22Rv1 (cell line): ENCODE data around the gene GAS7.

Experiments used
- H3K27ac ChIP-seq: fragments of 450-650 bp; 2 replicates; pipeline ENCODE4 v1.5.1; 2017
- ZFX ChIP-seq: fragments of 450-650 bp; IDR thresholded peaks from 2 replicates; pipeline ENCODE4 v1.6.1; 2017; ENCODE audit warnings: antibody characterized with exemption, borderline replicate concordance
- TF ChIP-seq, protein P1 (sequence below): fragments of 450-650 bp; IDR thresholded peaks from 2 replicates; pipeline ENCODE4 v1.5.1; 2017; ENCODE audit warnings: mild to moderate bottlenecking

GAS7 gene

DNA sequence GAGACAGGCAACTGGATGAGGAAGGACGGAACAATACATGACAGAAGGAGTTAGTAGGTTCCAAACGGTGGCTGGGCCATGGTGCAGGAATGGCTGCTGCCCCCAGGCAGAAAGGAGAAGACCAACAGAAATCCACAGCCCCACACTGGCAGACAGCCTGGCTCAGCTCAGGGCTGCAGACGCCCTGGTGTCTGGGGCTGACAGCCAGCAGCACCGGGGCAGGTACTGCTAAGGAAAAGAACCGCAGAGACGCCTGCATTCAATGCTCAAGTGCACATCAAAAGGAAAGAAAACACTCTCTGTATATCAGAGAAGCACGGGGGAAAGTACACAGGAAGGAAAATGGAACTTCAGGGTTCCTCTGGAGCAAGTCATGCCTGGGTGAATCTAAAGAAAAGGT lies 53.4 kb downstream of the GAS7 start:
- TF ChIP-seq ZFX: no peak
- TF ChIP-seq, protein P1, sequence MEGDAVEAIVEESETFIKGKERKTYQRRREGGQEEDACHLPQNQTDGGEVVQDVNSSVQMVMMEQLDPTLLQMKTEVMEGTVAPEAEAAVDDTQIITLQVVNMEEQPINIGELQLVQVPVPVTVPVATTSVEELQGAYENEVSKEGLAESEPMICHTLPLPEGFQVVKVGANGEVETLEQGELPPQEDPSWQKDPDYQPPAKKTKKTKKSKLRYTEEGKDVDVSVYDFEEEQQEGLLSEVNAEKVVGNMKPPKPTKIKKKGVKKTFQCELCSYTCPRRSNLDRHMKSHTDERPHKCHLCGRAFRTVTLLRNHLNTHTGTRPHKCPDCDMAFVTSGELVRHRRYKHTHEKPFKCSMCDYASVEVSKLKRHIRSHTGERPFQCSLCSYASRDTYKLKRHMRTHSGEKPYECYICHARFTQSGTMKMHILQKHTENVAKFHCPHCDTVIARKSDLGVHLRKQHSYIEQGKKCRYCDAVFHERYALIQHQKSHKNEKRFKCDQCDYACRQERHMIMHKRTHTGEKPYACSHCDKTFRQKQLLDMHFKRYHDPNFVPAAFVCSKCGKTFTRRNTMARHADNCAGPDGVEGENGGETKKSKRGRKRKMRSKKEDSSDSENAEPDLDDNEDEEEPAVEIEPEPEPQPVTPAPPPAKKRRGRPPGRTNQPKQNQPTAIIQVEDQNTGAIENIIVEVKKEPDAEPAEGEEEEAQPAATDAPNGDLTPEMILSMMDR: no peak

GRCh38 chr17:10144456-10144855 lies 54.0 kb downstream of the GAS7 start:
- no peak overlapping the region for H3K27ac ChIP-seq
- TF ChIP-seq, protein P1: no peak
- no peak for TF ChIP-seq ZFX

More for the DNA sequence above, 53.4 kb downstream of the GAS7 start:
- H3K27ac ChIP-seq: no peak overlapping the region

- H3K27ac ChIP-seq: no peak overlapping the region
- TF ChIP-seq, protein P1: no peak
These were observed 57.0 kb downstream of the GAS7 start for GRCh38 chr17:10141436-10141835.

DNA sequence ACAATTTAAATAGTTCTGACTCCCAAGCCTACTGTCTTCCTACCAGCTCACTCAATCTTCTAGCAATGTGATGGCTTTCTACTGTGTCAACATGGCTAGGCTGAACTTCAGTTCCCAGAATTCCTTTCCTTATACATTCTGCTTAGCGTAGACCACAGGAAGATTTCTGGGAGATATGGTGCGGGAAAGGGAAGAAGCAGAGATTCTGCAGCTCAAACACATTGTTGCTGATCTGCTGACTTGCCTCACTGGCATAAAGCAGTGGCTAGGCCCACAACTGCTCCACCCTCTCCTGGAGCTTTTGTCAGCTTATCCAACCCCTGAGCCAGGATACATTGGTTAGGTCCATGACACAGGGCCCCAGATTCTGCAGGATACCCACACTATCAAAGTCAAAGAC lies 58.8 kb downstream of the GAS7 start:
- TF ChIP-seq, protein P1: no peak
- no peak for TF ChIP-seq ZFX
- H3K27ac ChIP-seq: no peak overlapping the region

DNA sequence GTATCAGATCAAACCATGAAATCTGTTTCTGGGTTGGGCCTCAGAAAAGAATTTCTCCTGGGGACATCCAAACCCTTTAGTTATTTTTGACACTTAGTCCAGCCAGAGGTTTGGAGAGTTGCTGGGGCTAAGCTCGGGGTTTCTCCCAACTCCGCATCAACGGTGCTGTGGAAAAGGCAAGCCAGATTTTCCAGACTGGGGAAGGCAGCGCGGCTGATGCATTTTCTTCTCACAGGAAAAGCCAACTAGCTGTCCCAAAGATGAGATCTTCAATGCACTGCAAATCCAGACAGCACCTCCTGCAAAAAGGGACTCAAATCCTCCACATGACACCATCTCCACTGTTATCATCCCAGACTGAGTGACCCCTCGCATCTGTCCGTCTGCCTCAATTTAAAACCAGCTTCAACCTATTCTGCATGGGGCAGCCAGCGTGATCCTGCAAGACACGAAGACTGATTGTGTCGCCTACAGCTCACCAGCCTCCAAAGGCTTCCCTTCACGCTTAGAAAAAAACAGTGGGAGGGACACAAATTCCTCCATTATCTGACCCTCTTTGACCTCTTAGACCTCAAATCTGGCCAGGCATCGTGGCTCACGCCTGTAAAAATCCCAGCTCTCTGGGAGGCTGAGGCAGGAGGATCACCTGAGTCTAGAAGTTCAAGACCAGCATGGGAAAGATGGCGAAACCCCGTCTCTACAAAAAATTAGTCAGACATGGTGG lies 62.0 kb downstream of the GAS7 start:
- TF ChIP-seq, protein P1: no peak
- no peak for TF ChIP-seq ZFX
- H3K27ac ChIP-seq: no peak overlapping the region

GRCh38 chr17:10135539-10136257 lies 62.7 kb downstream of the GAS7 start:
- no peak for TF ChIP-seq ZFX
- H3K27ac ChIP-seq: no peak overlapping the region

DNA sequence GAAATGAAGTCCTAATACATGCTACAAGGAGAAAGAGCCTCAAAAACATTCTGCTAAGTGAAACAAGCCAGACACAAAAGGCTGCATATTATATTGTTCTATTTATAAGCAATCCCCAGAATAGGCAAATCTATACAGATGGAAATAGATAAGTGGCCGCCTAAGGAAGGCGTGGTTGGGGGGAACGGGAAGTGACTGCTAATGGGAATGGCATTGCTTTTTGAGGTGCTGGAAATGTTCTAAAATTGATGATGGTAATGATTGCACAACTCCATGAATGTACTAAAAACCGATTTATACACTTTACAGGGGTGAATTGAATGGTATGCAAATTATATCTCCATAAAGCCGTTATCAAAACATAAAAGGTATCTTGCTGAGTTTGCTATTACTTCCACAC lies 67.7 kb downstream of the GAS7 start:
- TF ChIP-seq, protein P1: no peak
- no peak for TF ChIP-seq ZFX
- no peak overlapping the region for H3K27ac ChIP-seq
